Fibroblast of lung (primary cell): ENCODE data around the gene PDE9A.

Experiments
- EZH2 ChIP-seq: IDR thresholded peaks from 2 replicates; pipeline ENCODE4 v1.5.1; 2012; ENCODE audit warnings: low read length, control low read depth, mild to moderate bottlenecking; ENCODE audit errors: missing control alignments
- TF ChIP-seq, protein P1 (sequence below), 2 donors: IDR thresholded peaks in 1 of 2; conservative IDR thresholded peaks in 1 of 2; 1 replicate in 1 of 2; 2 replicates in 1 of 2; pipeline ENCODE4 v1.5.1; 2011 to 2012; ENCODE audit warnings: low read length in 2 of 2, control low read depth in 1 of 2, inconsistent platforms in 1 of 2, low read depth in 1 of 2, mild to moderate bottlenecking in 1 of 2

DNA sequence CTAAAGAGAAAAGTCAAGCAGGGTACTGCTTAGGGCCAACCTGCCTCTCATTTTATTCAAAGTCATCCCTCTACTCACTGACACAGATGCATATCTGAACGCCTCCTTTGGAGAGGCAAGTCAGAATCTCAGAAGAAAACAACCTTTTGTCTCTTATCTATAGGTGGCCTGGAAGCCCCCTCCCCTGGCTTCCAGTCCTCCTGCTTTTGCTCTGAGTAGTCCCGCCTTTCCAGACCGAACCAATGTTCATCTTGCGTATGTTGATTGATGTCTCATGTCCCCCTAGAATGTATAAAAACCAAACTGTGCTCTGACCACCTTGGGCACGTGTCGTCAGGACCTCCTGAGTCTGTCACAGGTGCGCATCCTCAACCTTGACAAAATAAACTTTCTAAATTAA is 144.1 kb downstream of the PDE9A start:
- TF ChIP-seq, protein P1, sequence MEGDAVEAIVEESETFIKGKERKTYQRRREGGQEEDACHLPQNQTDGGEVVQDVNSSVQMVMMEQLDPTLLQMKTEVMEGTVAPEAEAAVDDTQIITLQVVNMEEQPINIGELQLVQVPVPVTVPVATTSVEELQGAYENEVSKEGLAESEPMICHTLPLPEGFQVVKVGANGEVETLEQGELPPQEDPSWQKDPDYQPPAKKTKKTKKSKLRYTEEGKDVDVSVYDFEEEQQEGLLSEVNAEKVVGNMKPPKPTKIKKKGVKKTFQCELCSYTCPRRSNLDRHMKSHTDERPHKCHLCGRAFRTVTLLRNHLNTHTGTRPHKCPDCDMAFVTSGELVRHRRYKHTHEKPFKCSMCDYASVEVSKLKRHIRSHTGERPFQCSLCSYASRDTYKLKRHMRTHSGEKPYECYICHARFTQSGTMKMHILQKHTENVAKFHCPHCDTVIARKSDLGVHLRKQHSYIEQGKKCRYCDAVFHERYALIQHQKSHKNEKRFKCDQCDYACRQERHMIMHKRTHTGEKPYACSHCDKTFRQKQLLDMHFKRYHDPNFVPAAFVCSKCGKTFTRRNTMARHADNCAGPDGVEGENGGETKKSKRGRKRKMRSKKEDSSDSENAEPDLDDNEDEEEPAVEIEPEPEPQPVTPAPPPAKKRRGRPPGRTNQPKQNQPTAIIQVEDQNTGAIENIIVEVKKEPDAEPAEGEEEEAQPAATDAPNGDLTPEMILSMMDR (conservative IDR thresholded peaks at IDR 0.05 in 1 of 2, IDR thresholded peaks at IDR 0.05 in 1 of 2; ENCODE audit: low read depth in 1 of 2, low read length in 2 of 2): no peak
- TF ChIP-seq EZH2: no peak
